Smooth muscle cell of the brain vasculature (primary cell): ENCODE measurements around the gene RTL1.

Experiments
- DNase-seq: peaks from one replicate; pipeline ENCODE4 v3.0.0-alpha.2; 2012; ENCODE audit warnings: low read depth, low spot score

Gene RTL1

GRCh38 chr14:100882026-100882967 lies 21.2 kb downstream of the RTL1 start:
- DNase-seq: no peak

- DNase-seq: no peak
Observed at GRCh38 chr14:100881211-100882025, 22.1 kb downstream of the RTL1 start.

- DNase-seq: no peak
Observed at GRCh38 chr14:100880271-100881101, 23.0 kb downstream of the RTL1 start.

- DNase-seq: no peak
Observed at GRCh38 chr14:100879782-100880181, 23.7 kb downstream of the RTL1 start.

- no peak for DNase-seq
Observed at GRCh38 chr14:100879194-100879593, 24.3 kb downstream of the RTL1 start.

GRCh38 chr14:100878271-100879146 lies 25.0 kb downstream of the RTL1 start:
- DNase-seq: no peak

- DNase-seq: no peak
Observed at GRCh38 chr14:100875861-100876590, 27.5 kb downstream of the RTL1 start.

- no peak for DNase-seq
Observed at GRCh38 chr14:100875126-100875525, 28.4 kb downstream of the RTL1 start.

GRCh38 chr14:100874411-100875091 lies 29.0 kb downstream of the RTL1 start:
- no peak for DNase-seq

- no peak for DNase-seq
Observed at GRCh38 chr14:100874051-100874410, 29.5 kb downstream of the RTL1 start.

- DNase-seq: no peak
Observed at GRCh38 chr14:100873096-100873482, 30.4 kb downstream of the RTL1 start.

GRCh38 chr14:100872259-100873095 lies 31.0 kb downstream of the RTL1 start:
- no peak for DNase-seq

- DNase-seq: no peak
Observed at GRCh38 chr14:100871234-100872186, 32.0 kb downstream of the RTL1 start.

- DNase-seq: no peak
Observed at GRCh38 chr14:100868621-100869370, 34.7 kb downstream of the RTL1 start.

- no peak for DNase-seq
Observed at GRCh38 chr14:100867631-100868315, 35.7 kb downstream of the RTL1 start.
